GM12801 (cell line): ENCODE measurements around the gene ITPR1.

Experiments used
- CTCF ChIP-seq: IDR thresholded peaks from one replicate; pipeline ENCODE4 v1.5.1; 2011; ENCODE audit warnings: control low read depth; ENCODE audit not compliant: insufficient read length; ENCODE audit errors: extremely low read depth

Gene ITPR1

GRCh38 chr3:4637265-4637664 lies 144.1 kb downstream of the ITPR1 start:
- no peak for TF ChIP-seq CTCF

GRCh38 chr3:4641863-4642563 lies 148.9 kb downstream of the ITPR1 start:
- no peak for TF ChIP-seq CTCF

- no peak for TF ChIP-seq CTCF
Measured at GRCh38 chr3:4642611-4643010, 149.5 kb downstream of the ITPR1 start.

GRCh38 chr3:4643904-4644547 lies 150.9 kb downstream of the ITPR1 start:
- TF ChIP-seq CTCF, result no peak

- TF ChIP-seq CTCF, result no peak
Measured at GRCh38 chr3:4644951-4645350, 151.8 kb downstream of the ITPR1 start.

GRCh38 chr3:4645468-4645867 lies 152.3 kb downstream of the ITPR1 start:
- no peak for TF ChIP-seq CTCF

GRCh38 chr3:4647411-4647810 lies 154.3 kb downstream of the ITPR1 start:
- no peak for TF ChIP-seq CTCF
